ENCODE data around the gene TMEM14C.

Gene TMEM14C

GRCh38 chr6:10722820-10723566, at the start of gene TMEM14C:
Gene TMEM14C, plus strand, starts transcription at chr6:10723070. Its CDS starts 1,544 bp downstream, at chr6:10724614.
- peak; percentile 78 for DNase-seq

GRCh38 chr6:10676403-10676802, 46.5 kb upstream of the TMEM14C start:
- DNase-seq, result no peak

- no peak for DNase-seq
Measured at GRCh38 chr6:10678456-10678855, 44.4 kb upstream of the TMEM14C start.

- no peak for DNase-seq
Measured at GRCh38 chr6:10681795-10682194, 41.1 kb upstream of the TMEM14C start.

GRCh38 chr6:10682355-10682988, 40.4 kb upstream of the TMEM14C start:
- DNase-seq, result no peak

- no peak for DNase-seq
Measured at GRCh38 chr6:10684618-10685017, 38.3 kb upstream of the TMEM14C start.

- DNase-seq, result no peak
Measured at GRCh38 chr6:10685092-10685915, 37.6 kb upstream of the TMEM14C start.

- no peak for DNase-seq
Measured at GRCh38 chr6:10686901-10687300, 36.0 kb upstream of the TMEM14C start.

GRCh38 chr6:10687582-10687981, 35.3 kb upstream of the TMEM14C start:
- DNase-seq, result no peak

GRCh38 chr6:10690651-10691445, 32.0 kb upstream of the TMEM14C start:
- DNase-seq, result no peak

- no peak for DNase-seq
Measured at GRCh38 chr6:10692965-10693538, 29.8 kb upstream of the TMEM14C start.

- peak; percentile 94 for DNase-seq
Measured at GRCh38 chr6:10694302-10695085, 28.4 kb upstream of the TMEM14C start, which contains the start of the genes C6orf52 and PAK1IP1. Gene C6orf52, minus strand, starts transcription at chr6:10694616. Its CDS starts 7,066 bp downstream, at chr6:10687550. Gene PAK1IP1, plus strand, starts transcription at chr6:10694972. Its CDS starts 14 bp downstream, at chr6:10694986.

GRCh38 chr6:10695086-10695657, 27.7 kb upstream of the TMEM14C start:
- no peak for DNase-seq

- DNase-seq, result no peak
Measured at GRCh38 chr6:10696655-10697054, 26.2 kb upstream of the TMEM14C start.

GRCh38 chr6:10713962-10714361, 8.9 kb upstream of the TMEM14C start:
- no peak for DNase-seq

GRCh38 chr6:10719296-10719963, 3.4 kb upstream of the TMEM14C start:
- peak; percentile 52 for DNase-seq

- DNase-seq, result no peak
Measured at GRCh38 chr6:10719964-10720264, 3.0 kb upstream of the TMEM14C start.

GRCh38 chr6:10720265-10720959, 2.5 kb upstream of the TMEM14C start:
- DNase-seq, result peak; percentile 48

- DNase-seq, result peak; percentile 15
Measured at GRCh38 chr6:10720960-10721849, 1.7 kb upstream of the TMEM14C start.
